AML-193 (cell line): Measurements from ENCODE around the gene PSRC1.

Source experiments
- DNase-seq, 2 experiments: peaks; one replicate each; lab custom pipeline; 2025; lab: John Stamatoyannopoulos, UW

The PSRC1 gene

GRCh38 chr1:109258481-109259466 lies 24.2 kb downstream of the PSRC1 start:
- no peak for DNase-seq

- no peak for DNase-seq
Measured at GRCh38 chr1:109257682-109258421, 25.1 kb downstream of the PSRC1 start.

GRCh38 chr1:109256971-109257681 lies 25.8 kb downstream of the PSRC1 start:
- no peak for DNase-seq

GRCh38 chr1:109256085-109256484 lies 26.9 kb downstream of the PSRC1 start:
- no peak for DNase-seq

- DNase-seq, result no peak
Measured at GRCh38 chr1:109255678-109256077, 27.3 kb downstream of the PSRC1 start.

- DNase-seq, result no peak
Measured at GRCh38 chr1:109255097-109255651, 27.8 kb downstream of the PSRC1 start.

- DNase-seq, result no peak
Measured at GRCh38 chr1:109254621-109255096, 28.3 kb downstream of the PSRC1 start.

GRCh38 chr1:109253803-109254620 lies 28.9 kb downstream of the PSRC1 start:
- no peak for DNase-seq

GRCh38 chr1:109252893-109253802 lies 29.8 kb downstream of the PSRC1 start:
- DNase-seq, result no peak

GRCh38 chr1:109252167-109252892 lies 30.6 kb downstream of the PSRC1 start:
- no peak for DNase-seq

GRCh38 chr1:109251277-109252166 lies 31.4 kb downstream of the PSRC1 start:
- no peak for DNase-seq

- DNase-seq, result no peak
Measured at GRCh38 chr1:109250454-109251276, 32.3 kb downstream of the PSRC1 start.

- DNase-seq, result no peak
Measured at GRCh38 chr1:109249654-109250401, 33.1 kb downstream of the PSRC1 start.

GRCh38 chr1:109248797-109249629 lies 33.9 kb downstream of the PSRC1 start, which contains the start of gene CELSR2:
Gene CELSR2, plus strand, starts transcription at chr1:109249539. Its CDS starts 541 bp downstream, at chr1:109250080.
- peak; percentile 16 to 20 for DNase-seq

GRCh38 chr1:109248444-109248796 lies 34.5 kb downstream of the PSRC1 start:
- no peak for DNase-seq
